Stomach (tissue), 4 donors: ENCODE measurements around the gene RNFT2.

ENCODE experiments used
- CTCF ChIP-seq, 7 experiments: fragments of 450-650 bp in 4 of 7; fragments of 200-600 bp in 3 of 7; sonication (generic) in 3 of 7; IDR thresholded peaks; one replicate each; pipeline ENCODE4 v1.5.1; 2016 to 2019; ENCODE audit warnings: antibody characterized with exemption in 7 of 7, control low read depth in 2 of 7, mild to moderate bottlenecking in 1 of 7
- POLR2A ChIP-seq, 4 donors: fragments of 450-650 bp; IDR thresholded peaks; one replicate each; pipeline ENCODE4 v1.6.1; 2016; ENCODE audit warnings: antibody characterized with exemption in 4 of 4, control low read depth in 2 of 4, mild to moderate bottlenecking in 1 of 4, moderate library complexity in 1 of 4

GRCh38 chr12:116821291-116821690 lies 83.2 kb downstream of the RNFT2 start:
- TF ChIP-seq CTCF (IDR thresholded peaks at IDR 0.05) (no peak), POLR2A (IDR thresholded peaks at IDR 0.05) (no peak)
